Measurements from ENCODE around the gene VSTM4. TPM values are rescaled to one million over a fixed set of nuclear protein-coding genes. Genes with fewer than 3 reads are reported as not detected.
A peak's percentile ranks its signal among the peaks of the same experiment; 100 is the strongest.

VSTM4 gene
- total and polyA plus RNA-seq, 9 of the 15 experiments (the other 6 are each of a cell fraction or from before 2014, with no cell fraction given), result 1.0 to 7.9 (median 3.0) TPM

GRCh38 chr10:49115796-49116508 lies 630 bp upstream of the VSTM4 start:
- ChIA-PET CTCF (ENCODE audit: low intra/inter-chr PET ratio) (interaction anchor here (1.1 kb wide), 1 partner anchor 13 kb away, joined by 4 read pairs; no protein-coding TSS in a partner anchor), POLR2A (no interaction called here)
- Histone ChIP-seq H3K36me3 (ENCODE audit: control insufficient read depth, insufficient read depth, low read length) (no peaks in the 10 kb centered on the region), H3K4me1 (replicated peaks in 1 of 2; ENCODE audit: control insufficient read depth in 2 of 2, insufficient read depth in 2 of 2, low read length in 2 of 2) (peaks cover 10 to 12% of the 10 kb centered on the region in 2 experiments; a peak in 4 of 5 replicates), H3K9ac (ENCODE audit: insufficient read depth in 1 of 2, low read depth in 2 of 2, low read length in 2 of 2) (peak overlapping the region; percentile 51 to 96; a peak in 3 of 4 replicates), H3K79me2 (ENCODE audit: control insufficient read depth, insufficient read depth, low read length) (peaks cover 6% of the 10 kb centered on the region; the same call in 2 of the 3 replicates), H3K9me3 (replicated peaks; ENCODE audit: control insufficient read depth, insufficient read depth, low read depth, low read length) (no peaks in the 10 kb centered on the region), H3K27me3 (ENCODE audit: control insufficient read depth in 2 of 2, insufficient read depth in 2 of 2, low read length in 2 of 2) (no peaks in the 10 kb centered on the region), H3K27ac (ENCODE audit: extremely low read depth, low read depth, low read length) (no peak overlapping the region), H2AFZ (ENCODE audit: low read depth, low read length) (peak overlapping the region; percentile 81), H4K20me1 (replicated peaks; ENCODE audit: control insufficient read depth, insufficient read depth, low read length) (no peaks in the 10 kb centered on the region), H3K4me3 (peak overlapping the region; percentile 35), H3K9me1 (ENCODE audit: control insufficient read depth, insufficient read depth, low read length) (no peaks in the 10 kb centered on the region), H3K4me2 (ENCODE audit: insufficient read depth, low read length) (peak overlapping the region; percentile 73)
- ATAC-seq (no peak), DNase-seq (ENCODE audit: extremely low read depth in 1 of 4, low spot score in 3 of 4) (no peak), FAIRE-seq (no peak)
- intact Hi-C loops (cut with micrococcal nuclease) (loop anchor here (5.0 kb wide), 1 partner anchor 134 kb away; no protein-coding TSS in a partner anchor), in situ Hi-C loops (cut with MboI) (no loop called here)
- 81% methylated on average over 13 of the region's 14 CpGs for WGBS (ENCODE audit: insufficient coverage, low coverage, missing lambda C conversion rate)
- BruUV-seq (replicated peaks), result no TSS peak
- TF ChIP-seq TCF7 (IDR thresholded peaks at IDR 0.05; ENCODE audit: borderline replicate concordance) (no peak), NFATC3 (IDR thresholded peaks at IDR 0.05) (no peak), ZBTB9 (CRISPR knock-in tag; IDR thresholded peaks at IDR 0.05) (no peak), ZNF184 (CRISPR knock-in tag; IDR thresholded peaks at IDR 0.05) (no peak), PHF20 (IDR thresholded peaks at IDR 0.05; ENCODE audit: partially characterized antibody) (peak; percentile 59), FOXP1 (CRISPR knock-in tag; IDR thresholded peaks at IDR 0.05) (0 out of 2 replicates have a peak, but pooled peaks have one; percentile 52), ZNF41 (CRISPR knock-in tag; conservative IDR thresholded peaks at IDR 0.05) (no peak), HINFP (tag; conservative IDR thresholded peaks at IDR 0.05; ENCODE audit: low read depth) (no peak), CHD4 (IDR thresholded peaks at IDR 0.05; ENCODE audit: insufficient read depth, insufficient replicate concordance, low read depth, low read length, poor library complexity, severe bottlenecking) (peak; percentile 96), ETV1 (tag; conservative IDR thresholded peaks at IDR 0.05; ENCODE audit: low read depth) (no peak), ESRRB (CRISPR knock-in tag; IDR thresholded peaks at IDR 0.05; ENCODE audit: borderline replicate concordance) (no peak), MIER1 (IDR thresholded peaks at IDR 0.05; ENCODE audit: low read depth) (no peak), PYGO2 (tag; IDR thresholded peaks at IDR 0.05) (no peak)
- TF ChIP-seq, protein P1, sequence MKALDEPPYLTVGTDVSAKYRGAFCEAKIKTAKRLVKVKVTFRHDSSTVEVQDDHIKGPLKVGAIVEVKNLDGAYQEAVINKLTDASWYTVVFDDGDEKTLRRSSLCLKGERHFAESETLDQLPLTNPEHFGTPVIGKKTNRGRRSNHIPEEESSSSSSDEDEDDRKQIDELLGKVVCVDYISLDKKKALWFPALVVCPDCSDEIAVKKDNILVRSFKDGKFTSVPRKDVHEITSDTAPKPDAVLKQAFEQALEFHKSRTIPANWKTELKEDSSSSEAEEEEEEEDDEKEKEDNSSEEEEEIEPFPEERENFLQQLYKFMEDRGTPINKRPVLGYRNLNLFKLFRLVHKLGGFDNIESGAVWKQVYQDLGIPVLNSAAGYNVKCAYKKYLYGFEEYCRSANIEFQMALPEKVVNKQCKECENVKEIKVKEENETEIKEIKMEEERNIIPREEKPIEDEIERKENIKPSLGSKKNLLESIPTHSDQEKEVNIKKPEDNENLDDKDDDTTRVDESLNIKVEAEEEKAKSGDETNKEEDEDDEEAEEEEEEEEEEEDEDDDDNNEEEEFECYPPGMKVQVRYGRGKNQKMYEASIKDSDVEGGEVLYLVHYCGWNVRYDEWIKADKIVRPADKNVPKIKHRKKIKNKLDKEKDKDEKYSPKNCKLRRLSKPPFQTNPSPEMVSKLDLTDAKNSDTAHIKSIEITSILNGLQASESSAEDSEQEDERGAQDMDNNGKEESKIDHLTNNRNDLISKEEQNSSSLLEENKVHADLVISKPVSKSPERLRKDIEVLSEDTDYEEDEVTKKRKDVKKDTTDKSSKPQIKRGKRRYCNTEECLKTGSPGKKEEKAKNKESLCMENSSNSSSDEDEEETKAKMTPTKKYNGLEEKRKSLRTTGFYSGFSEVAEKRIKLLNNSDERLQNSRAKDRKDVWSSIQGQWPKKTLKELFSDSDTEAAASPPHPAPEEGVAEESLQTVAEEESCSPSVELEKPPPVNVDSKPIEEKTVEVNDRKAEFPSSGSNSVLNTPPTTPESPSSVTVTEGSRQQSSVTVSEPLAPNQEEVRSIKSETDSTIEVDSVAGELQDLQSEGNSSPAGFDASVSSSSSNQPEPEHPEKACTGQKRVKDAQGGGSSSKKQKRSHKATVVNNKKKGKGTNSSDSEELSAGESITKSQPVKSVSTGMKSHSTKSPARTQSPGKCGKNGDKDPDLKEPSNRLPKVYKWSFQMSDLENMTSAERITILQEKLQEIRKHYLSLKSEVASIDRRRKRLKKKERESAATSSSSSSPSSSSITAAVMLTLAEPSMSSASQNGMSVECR (CRISPR knock-in tag; IDR thresholded peaks at IDR 0.05), result 0 out of 2 replicates have a peak, but pooled peaks have one; percentile 32
